T-helper 1 cell treated with Interleukin-12 subunit alpha and Interleukin-12 subunit beta and Interleukin-4 antibody, amounts not matched to agents 30 ng/mL and 1 ng/mL, for 36 hours (primary cell): ENCODE results near the gene CYTH1. TPM values are rescaled to one million over a fixed set of nuclear protein-coding genes. Genes with fewer than 3 reads are reported as not detected.

ENCODE experiments used
- intact Hi-C: fragments of 100-400 bp; cut with micrococcal nuclease; formaldehyde crosslinking; loops from one replicate; pipeline ENCODE4 v1.15.1; 2024
- total RNA-seq: library from RNA; stranded (reverse); gene quantifications from 2 replicates; pipeline ENCODE4 v1.2.3, GENCODE V29; 2022

Gene CYTH1
- total RNA-seq, 1 donor from 2014 or later = 310 TPM

DNA sequence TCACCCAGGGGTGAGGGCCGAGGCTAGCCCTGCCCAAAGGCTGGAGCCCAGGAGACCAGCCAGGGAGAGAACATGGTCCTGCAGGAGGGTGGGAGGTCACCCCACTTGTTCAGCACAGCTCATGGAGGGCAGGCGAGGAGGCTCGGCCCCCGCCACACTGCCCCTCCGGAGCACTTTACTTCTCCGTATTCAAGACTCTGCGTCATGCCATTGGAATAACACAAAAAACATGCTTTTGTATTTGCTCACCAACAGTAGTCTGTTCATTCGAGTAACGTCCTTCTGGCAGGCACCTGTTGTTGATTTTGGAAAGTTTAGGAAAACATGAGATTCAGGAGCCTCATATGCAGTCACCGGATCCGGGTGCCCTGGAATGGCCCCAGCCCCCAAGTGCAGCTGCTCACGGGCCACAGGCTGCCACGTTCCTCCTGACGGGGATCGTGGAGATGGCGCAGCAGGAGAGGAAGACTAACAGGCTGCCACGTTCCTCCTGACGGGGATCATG is 123.7 kb downstream of the CYTH1 start:
- intact Hi-C loops = no loop called here

DNA sequence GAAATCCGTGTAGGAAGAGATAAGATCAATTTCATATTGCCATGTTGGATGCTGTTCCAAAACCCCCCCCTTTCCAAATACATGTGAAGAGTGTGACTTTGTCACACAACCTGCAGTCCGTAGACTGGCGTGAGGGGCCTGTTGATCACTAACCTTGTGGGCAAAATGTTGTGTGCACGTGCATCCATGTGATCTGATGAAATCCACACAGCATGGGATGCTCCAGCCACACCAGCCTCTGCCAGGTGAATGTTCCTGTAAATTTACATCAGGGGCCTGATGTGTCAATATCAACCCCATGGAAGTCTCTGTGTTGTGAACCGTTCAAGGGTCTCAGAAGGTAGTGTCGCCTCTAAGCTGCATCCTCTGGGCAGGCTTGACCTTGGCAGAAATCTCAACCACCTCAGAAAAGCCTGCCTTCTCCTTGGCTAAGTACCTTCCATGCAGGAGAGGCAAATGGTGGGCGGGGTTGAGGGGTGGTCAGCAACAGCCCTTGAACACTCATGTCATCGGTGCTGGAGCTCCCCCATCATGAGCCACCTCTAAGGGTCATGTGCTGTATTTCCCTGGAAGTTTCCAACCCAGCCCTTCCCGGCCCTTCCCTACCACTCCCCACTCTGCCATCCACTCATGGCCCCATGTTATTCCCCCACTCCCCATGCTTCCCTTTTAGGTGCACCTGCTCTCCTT is 126.7 kb downstream of the CYTH1 start:
- intact Hi-C loops = no loop called here

DNA sequence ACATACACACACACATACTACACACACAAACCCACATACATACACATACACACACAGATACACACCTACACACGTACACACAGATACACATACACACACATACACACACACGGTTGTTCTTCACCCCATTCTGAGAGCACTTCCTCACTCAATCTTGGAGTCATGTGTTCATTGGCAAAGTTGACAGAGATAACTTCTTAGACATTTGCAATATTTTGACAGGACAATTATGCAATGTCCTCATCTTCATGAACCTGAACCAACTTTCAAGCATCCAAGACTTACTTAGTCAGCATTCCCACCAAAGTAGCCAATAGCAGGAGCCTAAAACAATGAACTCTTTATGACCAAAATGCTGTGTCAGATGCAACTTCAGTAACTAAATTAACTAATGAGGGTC is 127.7 kb downstream of the CYTH1 start:
- intact Hi-C loops = no loop called here

DNA sequence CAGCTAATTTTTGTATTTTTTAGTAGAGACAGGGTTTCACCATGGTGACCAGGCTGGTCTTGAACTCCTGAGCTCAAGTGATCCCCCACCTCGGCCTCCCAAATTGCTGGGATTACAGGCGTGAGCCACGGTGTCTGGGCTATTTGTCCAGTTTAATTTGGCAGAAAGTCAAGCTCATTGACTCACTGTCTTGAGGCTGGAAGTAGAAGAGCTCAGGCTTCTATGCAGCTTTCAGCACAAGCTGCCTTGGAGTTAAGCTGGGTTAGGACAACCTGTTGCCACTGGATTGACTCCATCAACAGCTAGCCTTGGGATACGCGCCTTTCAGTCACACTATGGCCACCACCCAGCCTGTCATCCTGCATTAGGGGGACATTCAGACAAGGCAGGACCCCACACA is 128.7 kb downstream of the CYTH1 start:
- intact Hi-C loops = no loop called here

DNA sequence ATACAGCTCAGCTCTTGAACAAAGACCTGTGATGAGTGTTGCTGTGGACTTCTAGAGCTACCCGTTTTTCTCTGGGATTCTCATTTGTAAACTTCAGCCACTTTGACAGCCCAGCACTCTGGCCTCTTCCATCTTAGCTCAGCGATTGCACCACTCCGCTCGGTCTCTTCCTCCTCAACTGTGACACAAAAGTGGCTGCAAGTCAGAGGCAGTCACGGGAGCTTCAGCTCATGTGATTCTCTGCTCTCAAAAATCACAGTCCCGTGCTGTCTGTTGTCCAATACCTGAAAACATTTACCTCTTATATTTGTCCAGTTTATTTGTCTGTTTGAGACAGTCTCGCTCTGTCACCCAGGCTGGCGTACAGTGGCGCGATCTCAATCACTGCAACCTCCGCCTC is 129.2 kb downstream of the CYTH1 start:
- intact Hi-C loops = no loop called here

DNA sequence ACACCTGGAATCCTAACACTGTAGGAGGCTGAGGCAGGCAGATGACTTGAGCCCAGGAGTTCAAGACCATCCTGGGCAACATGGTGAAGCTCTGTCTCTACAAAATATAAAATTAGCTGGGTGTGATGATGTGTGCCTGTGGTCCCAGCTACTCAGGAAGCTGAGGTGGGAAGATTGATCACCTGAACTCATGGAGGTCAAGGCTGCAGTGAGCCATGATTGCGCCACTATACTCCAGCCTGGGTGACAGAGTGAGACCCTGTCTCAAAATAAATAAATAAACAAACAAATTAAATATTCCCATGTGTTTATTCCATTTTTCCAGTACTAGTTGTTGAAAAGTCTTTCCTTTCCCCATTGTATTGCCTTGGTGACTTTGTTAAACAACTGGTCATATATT is 130.0 kb downstream of the CYTH1 start:
- intact Hi-C loops = no loop called here

DNA sequence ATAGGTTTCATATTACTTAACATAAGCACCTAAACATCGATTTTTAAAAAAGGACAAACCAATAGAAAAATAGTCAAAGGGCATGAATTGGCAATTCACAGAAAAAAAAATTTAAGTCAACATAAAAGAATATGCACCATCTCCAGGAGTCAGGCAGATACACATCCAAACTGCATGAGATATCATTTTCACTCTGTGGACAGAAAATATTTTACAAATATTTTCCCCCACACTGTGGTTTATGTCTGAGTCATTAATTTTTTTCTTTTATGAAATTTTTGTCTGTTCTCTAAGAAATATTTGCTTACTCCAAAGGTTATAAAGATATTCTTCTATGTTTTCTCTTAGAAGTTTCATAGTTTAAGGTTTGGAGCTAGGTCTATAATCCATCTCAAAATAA is 130.5 kb downstream of the CYTH1 start:
- intact Hi-C loops = no loop called here

DNA sequence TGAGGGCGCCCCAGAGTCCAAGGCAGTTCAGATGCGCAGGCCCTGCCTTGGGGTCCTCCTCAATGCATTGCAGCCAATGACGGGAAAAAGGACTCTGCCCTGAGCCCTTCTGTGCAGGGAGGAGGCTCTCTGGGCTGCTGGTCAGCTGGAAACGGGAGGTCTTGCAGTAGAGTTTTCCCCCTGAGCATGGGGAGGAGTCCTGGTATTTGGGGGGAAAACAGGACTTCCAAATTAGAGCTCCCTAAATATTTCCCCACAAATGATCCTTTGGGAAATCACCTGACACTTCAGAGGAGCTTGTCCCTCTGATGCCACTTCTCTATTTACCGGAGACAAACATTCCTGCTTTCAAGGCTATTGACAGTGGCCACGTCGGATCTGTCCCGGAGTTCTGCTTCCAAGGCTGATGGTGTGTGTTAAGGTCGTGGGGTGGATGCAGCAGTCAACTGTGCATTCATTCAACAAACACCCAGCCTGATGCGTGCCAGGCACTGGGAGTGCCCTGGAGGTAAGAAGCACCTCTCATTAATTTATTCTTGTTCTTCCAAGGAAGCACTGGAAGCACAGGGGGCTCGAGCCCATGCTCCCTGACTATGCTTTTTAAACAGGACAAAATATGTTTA is 131.9 kb downstream of the CYTH1 start:
- intact Hi-C loops = no loop called here

DNA sequence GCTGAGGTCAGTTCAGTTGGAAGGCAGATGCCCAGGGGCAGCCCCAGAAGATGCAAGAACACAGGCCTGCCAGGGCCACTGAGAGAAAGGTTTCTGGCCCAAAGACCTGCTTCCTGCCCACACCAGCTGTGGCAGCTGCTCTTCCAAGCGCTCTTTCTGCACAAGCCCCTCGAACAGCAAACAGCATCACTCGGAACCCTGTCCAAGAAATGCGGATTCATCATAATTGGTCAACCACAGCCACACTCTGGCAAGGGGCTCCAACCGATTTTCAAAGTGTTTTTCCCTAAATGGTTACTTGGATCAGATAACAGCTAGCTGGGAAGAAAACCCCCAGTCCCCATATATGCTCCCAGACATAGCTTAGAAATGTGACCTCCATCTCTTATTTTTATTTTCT is 133.8 kb downstream of the CYTH1 start:
- intact Hi-C loops = no loop called here

DNA sequence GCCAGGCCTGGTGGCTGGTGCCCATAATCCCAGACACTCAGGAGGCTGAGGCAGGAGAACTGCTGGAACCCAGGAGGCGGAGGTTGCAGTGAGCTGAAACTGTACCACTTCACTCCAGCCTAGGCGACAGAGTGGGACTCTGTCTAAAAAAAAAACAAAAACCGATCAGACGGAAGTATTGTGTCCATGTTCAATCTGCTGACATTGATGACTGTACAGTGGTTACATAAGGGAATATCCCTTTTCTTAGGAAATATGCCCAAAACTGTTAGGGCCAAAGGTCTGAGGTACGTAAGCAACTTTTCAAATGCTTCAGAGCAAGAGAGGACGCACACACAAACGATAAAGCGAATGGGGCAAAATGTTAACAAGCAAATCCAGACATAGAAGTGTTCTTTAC is 135.0 kb downstream of the CYTH1 start:
- intact Hi-C loops = no loop called here

DNA sequence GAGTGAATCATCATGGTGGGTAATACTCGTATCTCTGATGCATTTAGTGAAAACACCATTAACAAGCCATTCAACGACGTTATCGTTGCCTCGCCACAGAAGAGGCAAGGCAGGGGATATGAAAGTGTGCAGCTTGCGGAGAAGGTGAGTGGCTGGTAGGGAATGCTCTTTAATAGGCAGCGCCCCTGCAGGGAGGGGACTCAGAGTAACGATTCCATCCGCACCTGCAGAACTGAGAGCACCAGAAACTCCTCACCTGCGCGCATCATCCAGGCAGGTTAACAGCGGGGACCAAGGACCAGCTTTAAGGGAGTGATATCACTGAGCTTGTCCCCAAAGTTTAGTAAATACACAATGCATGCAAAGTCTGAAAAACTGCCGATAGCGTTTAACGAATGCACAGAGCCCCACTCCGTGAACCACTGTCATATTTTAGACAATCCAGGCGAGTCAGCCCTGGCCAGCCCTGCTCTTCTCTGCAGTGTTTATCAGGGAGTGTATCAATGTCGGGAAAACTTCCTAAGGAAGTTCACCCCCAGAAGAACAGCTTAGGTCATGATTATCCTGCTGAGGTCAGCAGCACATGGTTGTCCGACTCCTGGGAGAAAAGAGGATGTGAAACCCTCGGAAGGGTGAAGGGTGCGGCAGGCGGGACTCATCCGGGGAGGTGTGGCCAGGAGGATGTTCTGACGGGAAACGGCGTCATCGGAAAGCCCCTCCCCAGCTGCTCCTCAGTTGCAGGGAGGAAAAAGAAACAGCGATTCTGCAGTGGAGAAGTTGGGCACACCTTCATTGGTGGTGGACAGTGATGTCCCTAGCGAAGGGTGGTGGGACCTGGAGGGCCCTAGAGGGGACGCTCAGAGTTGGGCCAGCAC is 136.4 kb downstream of the CYTH1 start:
- intact Hi-C loops = no loop called here

DNA sequence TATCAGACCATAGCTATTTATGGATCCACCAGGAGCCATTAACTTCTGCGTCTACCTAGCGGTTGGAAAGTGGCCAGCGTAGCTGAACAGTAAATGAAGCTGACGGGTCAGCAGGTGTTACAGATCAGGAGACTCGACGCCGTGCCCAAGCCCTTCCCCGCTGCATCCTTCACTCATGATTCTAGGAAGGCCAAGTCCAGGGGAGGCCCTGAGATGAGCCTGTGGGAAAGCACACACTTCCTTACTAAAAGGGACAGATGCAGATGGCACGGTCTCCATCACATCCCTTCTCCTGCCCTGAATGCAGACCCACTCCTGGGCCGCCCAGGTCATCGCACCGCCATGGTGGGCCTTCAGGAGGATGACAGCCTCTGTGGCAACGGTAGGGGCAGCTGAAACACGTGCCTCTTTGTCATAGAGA is 137.1 kb downstream of the CYTH1 start:
- intact Hi-C loops = no loop called here

DNA sequence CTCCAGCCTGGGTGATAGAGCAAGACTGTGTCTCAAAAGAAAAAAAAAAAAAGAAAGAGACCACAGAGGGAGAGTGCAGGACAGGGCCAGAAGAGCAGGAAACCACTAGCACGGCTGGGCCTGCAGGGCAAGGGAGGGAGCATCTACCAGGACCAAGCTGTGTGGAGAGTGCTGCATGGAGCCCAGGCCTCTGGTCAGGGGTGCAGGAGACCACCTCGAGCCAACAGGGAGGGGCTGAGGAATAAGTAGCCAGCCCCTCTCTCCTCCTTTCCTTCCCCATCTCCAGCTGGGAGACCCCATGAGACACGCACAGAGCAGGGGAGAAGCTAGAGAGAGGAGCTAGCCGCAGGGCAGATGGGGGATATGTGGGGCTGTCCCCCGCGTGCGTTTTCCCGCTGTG is 137.8 kb downstream of the CYTH1 start:
- intact Hi-C loops = no loop called here

DNA sequence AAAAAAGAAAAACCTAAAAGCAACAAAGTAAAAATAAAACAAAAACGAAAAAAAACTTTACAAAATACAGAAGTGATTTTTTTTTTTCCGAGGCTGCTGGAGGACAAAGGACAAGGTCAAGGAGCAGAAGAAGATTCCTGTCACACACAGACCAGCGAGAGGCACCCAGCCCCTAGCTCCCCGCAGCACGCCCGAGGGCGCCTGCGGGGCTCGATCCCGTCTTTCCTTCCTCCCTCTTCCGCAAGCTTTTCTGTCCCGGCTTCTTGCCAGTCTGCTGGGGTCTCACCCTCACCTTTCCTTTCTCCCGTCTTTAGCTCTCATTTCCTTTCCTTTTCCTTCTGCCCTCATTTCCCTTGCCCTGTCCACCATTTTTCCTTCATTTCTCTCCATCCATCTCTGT is 138.7 kb downstream of the CYTH1 start:
- intact Hi-C loops = no loop called here

DNA sequence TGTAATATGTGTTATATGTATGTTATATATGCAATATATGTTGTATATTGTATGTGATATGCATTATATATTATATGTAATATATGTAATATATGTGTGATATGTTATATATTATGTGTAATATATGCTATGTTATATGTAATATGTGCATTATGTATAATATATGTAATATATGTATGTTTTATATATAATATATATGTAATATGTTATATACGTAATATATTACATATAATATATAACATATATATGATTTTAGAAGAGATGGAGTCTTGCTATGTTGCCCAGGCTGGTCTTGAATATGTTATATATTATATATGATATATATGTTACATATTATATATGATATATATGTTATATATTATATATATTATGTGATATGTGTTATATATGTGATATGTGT is 139.4 kb downstream of the CYTH1 start:
- intact Hi-C loops = no loop called here

DNA sequence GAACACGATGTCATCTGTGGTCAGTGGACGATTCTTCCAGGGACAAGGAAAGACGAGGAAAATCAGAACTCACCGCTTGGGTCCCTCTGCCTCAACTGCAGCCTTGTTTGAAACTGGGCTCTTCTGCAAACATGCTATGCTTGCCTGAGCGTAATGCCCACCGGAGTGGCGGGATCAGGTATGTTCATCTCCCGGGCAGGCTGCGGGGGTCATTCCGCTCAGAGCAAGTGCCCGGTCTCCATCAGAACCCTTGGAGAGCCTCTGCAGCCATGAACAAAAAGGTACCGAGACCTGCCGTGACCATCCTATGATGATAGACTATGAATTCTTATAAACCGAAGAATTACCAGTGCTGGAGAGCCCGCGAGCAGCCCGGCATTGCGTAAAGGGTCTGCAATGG is 140.4 kb downstream of the CYTH1 start:
- intact Hi-C loops = no loop called here

DNA sequence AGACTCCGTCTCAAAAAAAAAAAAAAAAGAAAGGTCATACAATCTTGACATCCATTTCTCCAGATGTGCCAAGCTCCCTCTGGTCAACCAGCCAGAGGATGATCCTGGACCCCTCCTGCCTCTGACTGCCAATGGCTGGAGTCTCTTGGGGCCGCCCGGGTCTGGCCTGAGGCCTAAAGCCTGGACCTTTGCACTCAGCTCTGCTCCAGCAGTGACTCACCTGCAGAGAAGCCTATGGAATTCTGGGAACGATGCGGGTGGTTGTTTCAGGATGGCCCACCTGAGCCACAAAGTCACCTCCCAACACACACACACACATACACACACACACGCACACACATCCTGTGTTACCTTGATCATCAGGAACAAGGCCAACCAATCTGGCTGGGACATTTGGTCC is 140.8 kb downstream of the CYTH1 start:
- intact Hi-C loops = no loop called here

DNA sequence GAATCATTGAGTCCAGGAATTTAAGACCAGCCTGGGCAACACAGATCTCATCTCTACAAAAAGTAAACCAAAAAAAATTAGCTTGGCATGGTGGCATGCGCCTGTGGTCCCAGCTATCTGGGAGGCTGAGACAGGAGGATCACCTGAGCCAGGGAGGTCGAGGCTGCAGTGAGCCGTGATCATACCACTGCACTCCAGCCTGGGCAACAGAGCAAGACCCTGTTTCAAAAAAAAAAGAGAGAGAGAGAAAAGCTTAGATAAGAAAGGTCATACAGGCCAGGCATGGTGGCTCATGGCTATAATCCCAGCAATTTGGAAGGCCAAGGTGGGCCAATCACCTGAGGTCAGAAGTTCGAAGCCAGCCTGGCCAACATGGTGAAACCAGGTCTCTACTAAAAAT is 141.4 kb downstream of the CYTH1 start:
- intact Hi-C loops = no loop called here

DNA sequence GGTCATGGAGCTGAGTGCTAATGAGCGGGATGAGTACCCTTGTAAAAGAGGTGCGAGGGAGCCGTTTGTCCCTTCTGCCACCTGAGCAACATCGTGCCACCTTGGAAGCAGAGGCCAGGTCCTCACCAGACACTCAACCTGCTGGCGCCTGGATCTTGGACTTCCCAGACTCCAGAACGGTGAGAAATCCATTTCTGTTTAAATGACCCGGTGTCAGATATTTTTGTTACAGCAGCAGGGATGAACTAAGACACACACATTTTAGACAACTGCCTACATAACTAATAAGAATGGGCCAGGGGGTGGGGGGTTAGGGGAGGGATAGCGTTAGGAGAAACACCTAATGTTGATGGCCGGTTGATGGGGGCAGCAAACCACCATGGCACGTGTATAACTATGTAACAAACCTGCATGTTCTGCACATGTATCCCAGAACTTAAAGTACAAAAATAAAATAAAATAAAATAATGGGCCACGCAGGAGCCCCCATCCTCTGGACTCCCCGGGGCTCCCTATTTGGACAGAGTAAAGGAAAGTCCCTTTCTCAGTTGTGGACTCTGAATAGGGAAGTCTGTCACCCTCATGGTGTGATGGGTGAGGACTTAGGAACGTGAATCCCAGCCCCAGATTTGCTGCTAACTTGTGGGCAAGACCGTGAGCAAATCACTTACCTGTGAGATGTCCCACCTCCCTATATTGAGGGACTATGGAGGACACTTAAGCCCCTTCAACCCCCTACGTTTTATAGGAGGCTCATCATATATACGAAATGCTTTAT is 144.2 kb downstream of the CYTH1 start:
- intact Hi-C loops = no loop called here

DNA sequence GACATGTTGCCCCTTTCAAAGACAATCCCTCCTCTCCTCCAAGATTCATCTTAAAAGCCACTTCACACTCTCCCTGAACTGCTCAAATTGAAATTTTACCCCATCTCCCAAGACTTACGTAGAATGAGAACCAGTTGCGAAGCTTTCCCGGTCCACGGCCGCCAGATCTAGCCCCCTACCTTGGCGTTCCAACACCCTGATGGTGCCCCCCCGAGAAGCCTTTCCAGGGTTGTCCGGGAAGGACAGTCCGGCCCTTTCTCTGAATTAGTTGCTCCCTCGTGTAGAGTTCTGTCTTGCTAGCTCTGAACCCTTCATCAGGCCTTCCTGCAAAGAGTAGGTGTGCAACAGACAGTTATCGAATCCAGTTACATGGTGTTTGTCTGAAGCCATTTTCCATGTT is 144.9 kb downstream of the CYTH1 start:
- intact Hi-C loops = no loop called here

DNA sequence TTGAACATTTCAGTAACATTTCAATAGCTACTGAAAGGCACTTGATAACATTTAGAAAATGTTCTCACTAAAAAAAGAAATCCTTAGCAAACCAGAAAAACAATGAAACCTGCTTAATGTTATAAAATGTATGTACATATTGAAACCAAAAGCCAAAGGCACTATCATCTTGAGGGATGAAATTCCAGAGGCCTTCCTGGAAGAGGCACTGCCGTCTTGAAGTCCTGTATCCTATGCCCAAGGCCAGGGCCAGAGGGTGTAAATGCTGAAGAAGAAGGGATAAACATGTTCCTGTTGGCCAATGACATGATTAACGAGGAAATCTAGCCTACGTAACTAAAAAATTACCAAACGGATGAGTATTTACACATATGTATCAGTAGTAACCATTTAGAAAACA is 147.9 kb downstream of the CYTH1 start:
- intact Hi-C loops = no loop called here
